Glomerular endothelial cell (primary cell): ENCODE data around the gene CCDC136. TPM values are rescaled to one million over a fixed set of nuclear protein-coding genes. Genes with fewer than 3 reads are reported as not detected.

ENCODE experiments used
- DNase-seq: peaks from one replicate; pipeline ENCODE4 v3.0.0-alpha.2; 2011; ENCODE audit warnings: low read depth, low spot score; ENCODE audit errors: extremely low read depth
- total RNA-seq: library from RNA; depleted of rRNA; stranded (reverse); fragments of >200 nt; gene quantifications from 2 replicates; pipeline ENCODE4 v1.2.3, GENCODE V29; 2015

The CCDC136 gene
- total RNA-seq, 1 donor from 2014 or later, result 2.3 TPM

GRCh38 chr7:128841921-128842673 is 50.3 kb downstream of the CCDC136 start:
- DNase-seq, result no peak

- DNase-seq, result no peak
Observed at GRCh38 chr7:128842674-128843641, 51.2 kb downstream of the CCDC136 start.

- DNase-seq, result no peak
Observed at GRCh38 chr7:128843938-128844621, 52.3 kb downstream of the CCDC136 start.

- DNase-seq, result no peak
Observed at GRCh38 chr7:128844777-128845311, 53.1 kb downstream of the CCDC136 start.

GRCh38 chr7:128845475-128845874 is 53.7 kb downstream of the CCDC136 start:
- DNase-seq, result no peak

- no peak for DNase-seq
Observed at GRCh38 chr7:128845987-128846386, 54.2 kb downstream of the CCDC136 start.

- no peak for DNase-seq
Observed at GRCh38 chr7:128846781-128847444, 55.1 kb downstream of the CCDC136 start.

- no peak for DNase-seq
Observed at GRCh38 chr7:128847721-128848211, 56.0 kb downstream of the CCDC136 start.

- no peak for DNase-seq
Observed at GRCh38 chr7:128848289-128849155, 56.8 kb downstream of the CCDC136 start.

- DNase-seq, result no peak
Observed at GRCh38 chr7:128849156-128849515, 57.4 kb downstream of the CCDC136 start.

GRCh38 chr7:128849804-128850490 is 58.2 kb downstream of the CCDC136 start:
- DNase-seq, result no peak

GRCh38 chr7:128852537-128853254 is 60.9 kb downstream of the CCDC136 start:
- DNase-seq, result no peak

- no peak for DNase-seq
Observed at GRCh38 chr7:128853799-128854198, 62.0 kb downstream of the CCDC136 start.

GRCh38 chr7:128854396-128854795 is 62.6 kb downstream of the CCDC136 start:
- DNase-seq, result no peak

- no peak for DNase-seq
Observed at GRCh38 chr7:128855559-128855958, 63.8 kb downstream of the CCDC136 start.

GRCh38 chr7:128856001-128856718 is 64.4 kb downstream of the CCDC136 start:
- no peak for DNase-seq
